Left colon (tissue), 2 donors: ENCODE results near the gene MAP4K5. TPM values are rescaled to one million over a fixed set of nuclear protein-coding genes. Genes with fewer than 3 reads are reported as not detected.
"Not testable (repeated sequence)": the region's sequence is repeated elsewhere in the genome, so short reads cannot be mapped to it uniquely, and the experiment has no call there.

Experiments used
- ATAC-seq: fragments of 200-7000 bp; cut with Tn5 transposase; one replicate; pipeline ENCODE4 v1.9.1; 2020; ENCODE audit warnings: mild to moderate bottlenecking, moderate library complexity
- DNase-seq, 2 donors: peaks; one replicate each; pipeline ENCODE4 v3.0.0-alpha.2; 2020
- intact Hi-C, 2 donors: fragments of 100-400 bp; cut with DNase I in 1 of 2; cut with micrococcal nuclease in 1 of 2; formaldehyde crosslinking; loops; one replicate each; pipeline versions ENCODE4 v1.11.2 to v1.14.0; 2022; cut with DNase I, micrococcal nuclease
- total RNA-seq, 2 donors: library from RNA; stranded (reverse); fragmentation: NEBNext Ultra II Directional; extraction: Animal tissue kit (Norgen Biotek cat#: 25700); gene quantifications; one replicate each; pipeline ENCODE4 v1.2.1, GENCODE V29; 2021
- donor health status: DM: no; HTN: no; CAD: no.
- donor health status: DM: yes; HTN: yes; CAD: no.

Gene MAP4K5
- total RNA-seq, 2 donors from 2014 or later: 37.5 to 42.6 TPM

DNA sequence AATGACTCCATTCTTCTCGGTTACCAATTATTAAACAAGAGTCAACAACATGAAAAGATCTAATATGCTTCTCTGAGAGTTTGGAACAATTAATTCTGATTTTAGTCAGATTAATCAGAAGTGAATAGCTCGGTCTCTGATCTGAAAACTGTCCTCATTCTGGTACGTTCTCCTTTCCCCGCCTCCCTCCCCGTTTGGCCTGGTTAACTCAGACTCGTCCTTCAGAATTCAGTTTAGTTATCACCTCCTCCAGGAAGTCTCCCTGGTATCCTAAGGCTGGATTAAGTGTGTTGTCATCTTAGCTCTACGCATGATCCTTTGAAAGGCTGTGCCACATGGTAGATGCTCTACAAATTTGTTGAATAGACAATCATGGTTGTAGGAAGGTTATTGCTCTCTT, 22.2 kb downstream of the MAP4K5 start:
- intact Hi-C loops: no loop called here
- DNase-seq (no peak), ATAC-seq (no peak)

DNA sequence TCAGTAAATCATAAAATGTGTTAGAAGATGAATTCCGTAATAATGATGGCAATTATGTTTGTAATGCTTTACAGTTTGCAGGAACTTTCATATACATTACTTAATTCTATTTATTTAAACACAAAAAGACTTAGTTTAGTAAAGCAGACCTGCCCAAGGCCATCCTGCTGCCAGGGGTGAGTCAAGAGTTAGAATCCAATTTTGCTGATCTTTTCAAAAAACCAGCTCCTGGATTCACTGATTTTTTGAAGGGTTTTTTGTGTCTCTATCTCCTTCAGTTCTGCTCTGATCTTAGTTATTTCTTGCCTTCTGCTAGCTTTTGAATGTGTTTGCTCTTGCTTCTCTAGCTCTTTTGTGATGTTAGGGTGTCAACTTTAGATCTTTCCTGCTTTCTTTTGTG, 25.3 kb downstream of the MAP4K5 start:
- DNase-seq, intact Hi-C loops, ATAC-seq: not testable (repeated sequence)

DNA sequence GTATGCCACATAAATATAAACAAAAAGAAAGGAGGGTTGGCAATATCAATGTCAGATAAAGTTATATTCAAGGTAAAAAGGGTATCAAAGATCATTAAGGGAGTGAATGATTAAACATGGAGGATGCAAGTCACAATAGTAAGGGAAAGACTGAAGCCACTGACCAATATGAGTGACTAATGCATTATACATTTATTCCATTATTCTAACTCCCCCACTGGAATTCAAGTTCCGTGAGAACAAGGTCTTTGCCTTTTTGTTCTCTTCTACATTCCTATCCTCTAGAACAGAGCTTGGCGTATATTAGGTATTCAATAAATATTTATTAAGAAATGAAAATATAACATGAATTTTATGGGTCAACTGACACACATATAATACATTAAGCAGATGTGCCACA, 30.7 kb downstream of the MAP4K5 start:
- ATAC-seq (no peak), DNase-seq (no peak)
- intact Hi-C loops: no loop called here

DNA sequence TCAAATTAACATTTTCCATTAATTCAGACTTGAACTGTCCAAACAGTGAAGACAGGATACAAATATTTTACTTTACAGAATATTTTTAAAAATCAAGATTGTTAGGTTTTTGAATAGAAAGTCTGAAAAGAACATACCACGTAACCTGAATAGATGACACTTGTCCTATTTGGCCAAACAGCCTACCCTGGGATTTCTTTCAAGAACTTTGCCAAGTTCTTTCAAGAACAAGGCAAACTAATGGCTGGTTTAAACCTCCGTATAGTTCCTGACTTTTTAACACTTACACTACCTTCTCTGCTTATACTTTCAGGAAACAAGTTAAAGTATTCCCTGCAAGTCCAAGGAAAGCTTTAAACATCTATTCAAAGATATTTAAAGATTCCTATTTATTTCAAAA, 35.0 kb downstream of the MAP4K5 start:
- intact Hi-C loops: no loop called here
- DNase-seq: no peak
- ATAC-seq: no peak

DNA sequence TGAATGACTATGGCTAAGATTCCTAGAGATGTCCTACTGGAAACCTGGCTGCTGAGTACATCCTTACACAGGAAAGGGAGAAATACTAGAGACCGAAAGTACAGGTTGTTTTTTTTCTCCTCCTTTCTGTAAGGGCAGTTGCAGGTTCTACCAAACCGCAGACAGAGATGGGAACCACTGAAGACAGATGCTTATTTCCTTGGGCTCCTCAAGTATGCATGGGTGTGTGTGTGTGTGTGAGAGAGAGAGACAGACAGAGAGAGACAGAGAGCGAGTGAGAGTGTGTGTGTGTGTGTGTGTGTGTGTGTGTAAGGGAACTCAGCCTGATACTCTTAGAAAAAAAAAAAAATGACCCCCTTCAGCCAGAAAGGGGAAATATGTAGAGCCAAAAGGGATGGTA, 42.5 kb downstream of the MAP4K5 start:
- ATAC-seq (no peak), DNase-seq (no peak)
- intact Hi-C loops: no loop called here

DNA sequence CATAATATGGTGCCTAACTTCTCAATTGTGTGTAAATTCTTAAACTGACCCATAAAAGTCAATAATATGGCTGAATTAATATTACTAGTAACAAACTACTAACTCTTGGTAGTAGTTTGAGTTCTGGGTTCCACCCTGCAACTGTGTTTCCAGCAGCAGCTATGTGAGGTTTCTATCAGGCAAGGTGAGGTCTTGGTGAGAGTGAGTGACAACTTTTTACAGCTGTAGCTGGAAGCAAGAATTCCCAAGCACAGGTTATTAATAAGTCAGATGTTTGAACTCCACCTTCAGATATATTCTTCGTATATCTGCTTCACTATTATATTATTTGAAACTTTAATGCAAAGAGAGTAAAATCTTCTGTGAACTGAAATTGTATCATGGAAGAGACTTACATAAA, 43.8 kb downstream of the MAP4K5 start:
- intact Hi-C loops: no loop called here
- ATAC-seq (no peak), DNase-seq (no peak)

DNA sequence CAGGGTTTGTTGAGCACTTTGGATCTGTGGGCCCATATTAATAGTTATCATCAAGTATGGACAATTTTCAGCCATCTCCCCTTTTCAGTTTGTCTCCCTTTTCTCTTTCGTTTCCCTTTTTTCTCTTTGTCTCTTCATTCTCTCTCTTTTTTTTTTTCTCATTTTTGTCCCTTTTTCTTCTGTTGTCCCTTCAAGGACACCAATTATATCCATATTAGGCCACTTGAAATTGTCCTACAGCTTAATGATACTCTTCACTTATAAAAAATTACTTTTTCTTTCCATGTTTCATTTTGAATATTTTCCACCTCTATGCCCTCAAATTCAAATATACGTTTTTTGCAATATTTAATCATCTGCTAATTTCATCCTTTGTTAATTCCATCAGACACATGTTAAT, 53.3 kb downstream of the MAP4K5 start:
- DNase-seq (no peak), ATAC-seq (no peak)
- intact Hi-C loops: no loop called here

DNA sequence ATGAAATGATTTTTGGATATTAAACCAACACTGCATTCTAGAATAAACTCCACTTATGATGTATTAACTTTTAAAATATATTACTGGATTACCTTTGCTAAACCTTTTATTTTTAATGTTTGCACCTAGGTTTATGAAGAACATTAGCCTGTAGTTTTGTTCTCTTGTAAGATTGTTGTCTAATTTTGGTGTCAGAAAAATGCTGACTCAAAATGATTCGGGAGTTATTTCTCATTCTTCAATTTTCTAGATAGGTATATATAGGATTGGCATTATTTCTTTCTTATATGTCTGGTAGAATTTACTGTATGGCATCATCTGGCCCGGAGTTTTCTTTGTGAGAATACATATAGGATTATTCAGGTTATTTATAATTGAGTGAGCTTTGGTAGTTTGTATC, 54.6 kb downstream of the MAP4K5 start:
- intact Hi-C loops: no loop called here
- DNase-seq (no peak), ATAC-seq (no peak)

DNA sequence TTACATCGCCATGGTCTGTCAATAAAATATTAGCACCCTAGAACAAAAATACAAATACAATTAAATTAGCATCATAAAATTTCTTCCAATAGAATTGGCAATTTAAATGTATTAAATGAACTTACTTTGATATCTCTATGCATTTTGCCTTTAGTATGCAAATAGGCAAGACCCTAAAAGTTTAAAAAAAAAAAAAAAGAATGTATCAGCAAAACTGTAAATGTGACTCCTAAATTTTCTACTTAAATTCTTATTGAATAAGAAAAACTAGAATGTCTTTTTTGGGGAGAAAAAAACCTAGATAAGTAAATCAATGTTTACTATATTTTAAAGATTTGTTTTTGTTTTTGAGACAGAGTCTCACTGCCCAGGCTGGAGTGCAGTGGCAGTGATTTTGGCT, 56.2 kb downstream of the MAP4K5 start:
- DNase-seq: no peak
- intact Hi-C loops: no loop called here
- ATAC-seq: no peak

DNA sequence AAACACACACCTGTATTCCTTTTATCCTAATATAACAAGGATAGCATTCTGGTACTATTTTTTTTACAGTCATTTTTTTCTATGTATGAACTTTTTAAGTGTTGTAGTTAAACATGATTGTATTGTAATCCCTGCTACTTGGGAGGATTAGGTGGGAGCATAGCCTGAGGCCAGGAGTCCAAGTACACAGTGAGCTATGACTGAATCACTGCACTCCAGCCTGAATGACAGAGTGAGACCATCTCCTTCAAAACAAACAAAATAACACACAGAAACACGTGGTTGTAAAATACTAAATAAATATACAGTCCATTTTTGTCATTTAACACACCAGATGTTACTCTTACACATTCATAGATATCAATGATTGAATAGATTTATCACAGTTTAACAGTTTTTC, 56.9 kb downstream of the MAP4K5 start:
- ATAC-seq: peak; percentile 43
- DNase-seq: no peak
- intact Hi-C loops: no loop called here

DNA sequence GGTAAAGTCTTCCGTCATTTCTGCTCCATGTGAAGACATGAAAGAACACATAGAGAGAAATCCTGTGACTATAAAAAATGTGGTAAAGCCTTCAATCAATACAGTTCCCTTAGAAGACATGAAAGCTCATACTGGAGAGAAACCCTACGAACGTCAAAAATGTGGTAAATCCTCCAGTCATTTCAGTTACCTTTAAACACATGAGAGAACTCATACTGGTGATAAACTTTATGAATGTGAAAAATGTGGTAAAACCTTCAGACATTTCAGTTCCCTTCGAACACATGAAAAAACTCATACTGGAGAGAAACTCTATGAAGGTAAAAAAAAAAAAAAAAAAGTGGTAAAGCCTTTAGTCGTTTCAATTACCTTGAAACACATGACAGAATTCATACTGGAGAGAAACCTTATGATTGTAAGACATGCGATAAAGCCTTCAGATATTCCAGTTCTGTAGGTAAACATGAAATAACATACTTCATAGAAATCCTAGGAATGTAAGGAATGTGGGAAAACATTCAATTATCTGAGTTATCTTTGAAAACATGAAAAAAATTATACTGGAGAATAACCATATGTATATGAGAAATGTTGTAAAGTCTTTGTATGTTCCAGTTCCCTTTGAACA, 60.4 kb downstream of the MAP4K5 start:
- intact Hi-C loops: no loop called here
- ATAC-seq (no peak), DNase-seq (no peak)

DNA sequence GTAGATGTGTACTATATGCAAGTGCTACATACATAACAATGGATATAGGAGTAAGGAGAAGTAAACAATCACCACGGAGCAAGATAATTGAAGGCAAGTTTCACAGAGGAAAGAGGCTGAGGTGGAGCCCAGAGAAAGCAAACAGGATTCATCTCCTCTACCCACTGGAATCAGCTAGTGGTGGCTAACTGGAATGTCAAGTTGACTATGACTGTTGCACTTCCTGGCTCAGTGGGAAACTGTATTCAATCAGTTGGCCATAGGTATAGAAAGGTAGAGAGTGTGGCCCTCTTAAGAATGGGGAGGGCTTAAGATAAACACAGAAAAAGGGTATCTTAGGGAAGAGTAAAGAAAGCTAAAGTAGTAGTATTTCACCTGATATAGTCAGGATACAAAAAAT, 62.4 kb downstream of the MAP4K5 start:
- DNase-seq (no peak), ATAC-seq (no peak)
- intact Hi-C loops: no loop called here

DNA sequence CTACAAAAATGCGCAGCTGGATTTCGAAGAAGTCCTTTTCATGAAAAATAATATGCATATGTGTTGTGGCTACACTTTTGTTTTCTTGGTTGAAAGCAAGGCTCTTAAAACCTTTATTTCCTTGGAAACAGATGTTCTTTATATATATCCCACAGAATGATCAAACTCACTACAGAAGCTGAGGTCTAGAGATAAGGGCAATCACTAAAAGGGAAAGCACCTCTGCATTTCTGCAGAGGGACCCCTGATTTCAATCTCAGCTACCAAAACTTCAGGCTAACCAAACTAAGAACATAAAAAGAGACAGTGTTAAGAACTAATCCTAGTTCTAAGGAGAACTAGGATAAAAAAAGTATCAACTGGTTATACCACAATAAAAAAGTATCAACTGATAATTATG, 70.3 kb downstream of the MAP4K5 start:
- intact Hi-C loops: no loop called here
- DNase-seq (no peak), ATAC-seq (no peak)

DNA sequence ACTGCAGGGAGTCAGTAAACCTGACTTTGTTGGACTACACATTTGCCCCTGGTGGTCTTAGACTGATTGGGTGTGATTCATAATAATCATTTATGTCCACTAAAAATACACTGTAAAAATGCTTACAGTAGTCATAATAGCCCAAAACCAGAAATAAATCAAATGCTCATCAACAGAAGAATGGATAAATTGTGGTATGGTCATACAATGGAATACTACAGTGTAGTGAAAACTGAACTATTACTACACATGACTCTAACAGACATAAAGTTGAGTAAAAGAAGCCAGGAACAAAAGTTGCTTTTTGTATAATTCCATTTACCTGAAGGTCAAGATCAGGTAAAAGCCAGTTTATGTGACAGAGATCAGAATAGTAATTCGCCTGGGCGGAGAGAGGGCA, 78.5 kb downstream of the MAP4K5 start:
- DNase-seq (no peak), ATAC-seq (no peak)
- intact Hi-C loops: no loop called here

DNA sequence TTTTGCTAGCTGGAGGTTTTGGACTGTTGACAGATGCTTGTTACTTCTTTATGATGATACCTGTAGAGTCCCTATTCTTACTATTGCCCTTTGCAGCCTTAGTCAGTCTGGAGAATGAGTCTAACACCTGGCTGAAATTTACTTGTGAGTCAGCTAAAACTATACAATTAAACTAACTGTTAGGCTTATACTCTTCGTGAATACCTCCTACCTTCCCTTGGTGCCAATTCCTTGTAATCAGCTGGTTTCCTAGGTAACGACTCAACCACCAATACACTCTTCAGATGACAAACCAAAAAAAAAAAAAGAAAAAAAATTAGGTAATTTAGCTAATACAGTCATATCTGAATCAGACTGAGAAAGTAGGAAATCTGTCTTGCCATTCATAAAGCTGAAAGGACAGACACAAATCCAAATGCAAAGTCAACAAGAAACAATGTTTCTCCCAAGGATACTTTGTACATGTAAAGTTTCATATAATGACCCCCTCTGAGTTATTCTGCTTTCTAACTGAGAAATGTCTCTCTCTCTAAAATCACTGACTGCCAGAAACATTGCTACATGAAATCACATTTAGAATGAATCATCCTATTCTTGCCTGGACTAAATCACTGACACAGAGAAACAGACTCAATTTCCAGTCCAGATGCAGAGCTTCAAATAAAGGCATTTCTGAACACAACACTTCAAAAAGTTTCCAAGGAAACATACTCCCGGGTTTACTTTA, 79.2 kb downstream of the MAP4K5 start:
- ATAC-seq: no peak
- no peak for DNase-seq
- intact Hi-C loops: no loop called here

DNA sequence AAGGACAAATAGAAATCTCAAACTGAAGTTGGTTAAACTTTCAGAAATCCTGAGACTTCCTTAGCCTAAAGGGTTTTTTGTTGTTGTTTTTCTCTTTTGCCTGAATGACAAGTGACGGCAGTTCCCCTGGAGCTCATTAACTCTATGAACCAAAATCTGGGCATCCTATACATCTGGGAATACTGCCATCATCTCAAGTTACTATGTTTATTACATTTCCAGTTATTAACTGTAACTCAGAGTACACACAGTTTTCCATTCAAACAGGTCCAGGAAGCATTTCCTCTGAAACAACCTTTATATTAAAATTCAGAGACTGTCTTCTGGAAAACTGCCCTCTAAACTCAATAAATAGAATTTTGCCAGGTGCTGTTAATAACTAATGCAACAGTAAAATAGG, 80.1 kb downstream of the MAP4K5 start:
- intact Hi-C loops: no loop called here
- ATAC-seq: no peak
- DNase-seq: no peak

DNA sequence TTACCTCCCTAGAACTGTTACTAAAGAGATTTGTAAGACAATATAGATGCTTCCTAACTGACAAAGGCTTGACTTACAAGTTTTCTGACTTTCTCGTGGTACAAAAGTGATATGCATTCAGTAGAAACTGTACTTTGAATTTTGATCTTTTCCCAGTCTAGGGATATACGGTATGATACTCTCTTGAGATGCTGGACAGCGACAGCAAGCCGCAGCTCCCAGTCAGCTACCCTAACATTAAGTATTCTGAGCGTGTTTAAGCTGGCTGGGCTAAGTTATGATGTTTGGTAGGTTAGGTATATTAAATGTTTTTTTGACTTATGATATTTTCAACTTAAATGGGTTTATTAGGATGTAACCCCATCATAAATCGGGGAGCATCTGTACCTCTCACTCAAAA, 80.5 kb downstream of the MAP4K5 start:
- intact Hi-C loops: no loop called here
- DNase-seq: no peak
- ATAC-seq: no peak

DNA sequence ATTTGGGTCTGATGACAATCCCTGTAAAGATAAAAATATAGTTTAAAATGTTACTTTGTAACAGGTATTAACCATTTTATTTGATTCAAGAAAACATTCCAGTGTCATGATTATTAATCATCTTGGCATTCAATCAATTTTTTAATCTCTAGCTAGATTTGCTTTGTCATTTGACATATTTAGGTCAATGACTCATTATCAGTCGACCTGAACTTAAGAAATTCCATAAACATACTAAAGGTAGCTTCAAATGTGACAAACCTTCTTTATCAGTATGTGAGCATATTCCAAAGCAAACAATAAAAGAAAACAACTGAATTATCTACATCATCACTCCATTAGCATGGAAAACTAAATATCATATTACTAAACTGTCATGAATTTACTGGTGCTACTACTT, 84.9 kb downstream of the MAP4K5 start:
- ATAC-seq (no peak), DNase-seq (no peak)
- intact Hi-C loops: no loop called here

DNA sequence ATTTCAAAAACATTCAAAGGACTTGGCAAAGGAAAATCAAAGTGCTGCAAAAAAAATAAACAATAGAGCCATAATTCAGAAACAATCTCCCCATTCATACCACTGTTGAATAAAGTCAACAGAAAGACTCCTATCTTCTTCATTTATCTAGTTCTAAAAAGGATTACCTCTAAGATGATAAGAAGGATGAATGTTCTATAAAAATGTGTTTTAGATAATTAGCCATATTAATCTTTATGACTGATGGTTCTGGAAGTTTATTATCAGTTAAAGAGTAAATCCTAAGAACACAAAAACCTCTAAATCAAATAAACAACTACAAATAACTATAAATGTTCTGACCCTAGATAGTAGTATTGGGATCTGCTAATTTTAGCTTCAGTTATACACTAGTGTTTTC, 97.8 kb downstream of the MAP4K5 start:
- no peak for ATAC-seq
- intact Hi-C loops: no loop called here
- DNase-seq: no peak

DNA sequence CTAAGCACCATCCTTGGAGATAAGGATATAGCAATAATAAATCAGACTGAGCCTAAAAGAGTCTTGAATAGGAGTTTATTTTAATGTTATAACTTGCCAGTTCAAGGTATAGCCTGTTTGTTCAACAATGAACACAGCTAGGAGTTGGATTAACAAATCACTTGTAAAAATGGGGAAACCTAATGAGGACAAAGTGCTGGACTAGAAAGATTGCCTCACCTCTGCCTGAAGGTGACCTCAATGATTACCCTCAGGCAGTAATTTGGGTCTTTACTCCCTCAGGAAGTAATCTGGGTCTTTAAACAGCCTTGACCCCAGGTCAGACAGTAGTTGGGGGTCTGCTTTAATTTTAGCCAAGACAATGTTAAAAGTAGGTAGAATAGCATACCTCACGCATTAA, 100.2 kb downstream of the MAP4K5 start:
- ATAC-seq (no peak), DNase-seq (no peak)
- intact Hi-C loops: no loop called here

DNA sequence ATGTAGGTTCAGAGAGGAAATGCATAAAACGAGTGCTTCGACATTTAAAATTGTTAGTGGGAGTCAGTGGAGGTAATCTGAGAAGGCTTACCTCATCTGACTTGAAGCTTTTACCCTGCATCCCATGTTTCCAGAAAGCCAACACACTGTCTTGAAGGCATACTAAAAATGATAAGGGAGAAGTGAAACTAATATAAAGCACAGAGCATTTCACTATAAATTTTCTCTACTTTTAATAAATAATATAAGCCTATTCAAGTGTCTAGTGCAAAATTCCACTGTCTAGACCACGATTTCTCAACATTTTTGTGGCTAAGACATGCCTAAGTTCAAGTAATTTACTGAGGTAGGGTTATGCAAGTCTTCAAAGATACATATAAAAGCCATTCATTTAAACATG, 106.6 kb downstream of the MAP4K5 start:
- no peak for ATAC-seq
- intact Hi-C loops: no loop called here
- no peak for DNase-seq
